NCI-H1105 treated with DMSO at 0.1 percent for 48 hours (cell line): ENCODE measurements around the gene THOC5.
A peak's percentile ranks its signal among the peaks of the same experiment; 100 is the strongest.
"Not testable (repeated sequence)": the region's sequence is repeated elsewhere in the genome, so short reads cannot be mapped to it uniquely, and the experiment has no call there.

Experiments
- DNase-seq: peaks from one replicate; lab custom pipeline; 2025; lab: John Stamatoyannopoulos, UW

THOC5 gene

GRCh38 chr22:29563652-29564460 lies 10.3 kb upstream of the THOC5 start:
- no peak for DNase-seq

DNA sequence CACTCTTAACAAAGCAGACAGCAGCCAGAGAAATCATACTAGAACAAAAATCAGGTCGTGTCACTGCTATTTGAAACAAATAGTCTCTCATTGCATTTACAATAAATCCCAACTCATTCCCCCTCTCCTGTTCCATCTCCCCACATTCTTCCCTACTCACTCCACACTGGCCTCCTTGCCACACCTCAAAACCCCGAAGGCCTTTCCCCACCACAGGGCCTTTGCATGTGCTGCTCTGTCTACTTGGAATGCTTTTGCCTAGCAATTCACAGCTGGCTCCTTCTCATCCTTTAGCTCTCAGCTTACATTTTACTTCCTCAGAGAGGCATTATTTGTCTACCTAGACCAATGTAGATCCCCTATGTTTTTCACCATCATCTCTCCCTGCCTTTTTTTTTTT lies 6.3 kb upstream of the THOC5 start:
- no peak for DNase-seq

DNA sequence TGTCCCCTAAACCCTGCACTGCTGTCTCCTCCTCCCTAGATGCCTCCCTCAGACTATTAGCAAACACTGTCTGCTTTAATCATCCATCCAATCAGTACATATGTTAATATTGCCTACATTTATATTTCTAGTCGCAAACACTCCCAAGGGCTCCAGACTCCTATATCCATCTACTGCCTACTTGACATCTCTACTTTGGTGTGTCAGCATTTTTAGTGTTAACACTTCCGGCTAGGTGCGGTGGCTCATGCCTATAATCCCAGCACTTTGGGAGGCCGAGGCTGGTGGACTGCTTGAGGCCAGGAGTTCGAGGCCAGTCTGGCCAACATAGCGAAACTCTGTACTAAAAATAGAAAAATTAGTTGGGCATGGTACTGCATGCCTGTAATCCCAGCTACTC lies 5.5 kb upstream of the THOC5 start:
- DNase-seq, result no peak

DNA sequence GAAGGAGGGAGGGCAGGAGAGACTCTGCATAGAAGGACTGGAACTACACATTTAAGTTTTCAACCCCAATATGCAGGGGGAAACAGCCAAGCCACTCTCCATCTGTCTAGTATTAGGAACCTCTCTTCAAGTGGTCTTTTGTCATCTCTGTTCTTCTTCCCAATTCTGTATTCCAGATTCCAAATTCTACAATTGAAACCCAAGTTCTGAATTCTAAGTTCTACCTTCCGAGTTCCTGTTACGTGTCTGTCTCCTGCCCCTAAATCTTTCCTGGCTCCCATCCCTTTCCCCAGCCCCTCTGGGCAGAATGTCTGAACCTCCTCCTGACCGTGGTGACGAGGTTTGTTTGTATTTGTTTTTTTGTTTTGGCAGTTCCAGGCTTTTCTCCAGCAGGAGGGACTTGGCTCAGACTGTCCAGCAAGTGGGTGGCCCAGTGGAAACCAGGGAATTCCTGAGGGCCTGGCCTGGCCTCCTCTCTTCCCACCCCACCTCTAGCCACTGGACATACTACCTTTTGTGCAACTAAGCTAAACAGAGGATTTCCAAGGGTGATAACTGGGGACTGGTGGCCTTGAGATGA lies 1.6 kb upstream of the THOC5 start:
- no peak for DNase-seq

DNA sequence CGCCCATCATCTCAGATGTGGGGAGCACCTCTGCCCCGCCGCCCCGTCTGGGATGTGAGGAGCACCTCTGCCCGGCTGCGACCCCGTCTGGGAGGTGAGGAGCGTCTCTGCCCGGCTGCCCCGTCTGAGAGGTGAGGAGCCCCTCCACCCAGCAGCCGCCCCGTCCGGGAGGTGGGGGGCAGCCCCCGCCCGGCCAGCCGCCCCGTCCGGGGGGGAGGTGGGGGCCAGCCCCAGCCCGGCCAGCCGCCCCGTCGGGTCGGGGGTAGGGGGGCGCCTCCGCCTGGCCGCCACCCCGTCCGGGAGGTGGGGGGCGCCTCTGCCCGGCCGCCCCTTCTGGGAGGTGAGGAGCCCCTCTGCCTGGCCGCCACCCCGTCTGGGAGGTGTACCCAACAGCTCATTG lies 1.2 kb downstream of the THOC5 start:
- DNase-seq, result not testable (repeated sequence)

GRCh38 chr22:29550005-29550404 lies 3.6 kb downstream of the THOC5 start:
- DNase-seq, result no peak

DNA sequence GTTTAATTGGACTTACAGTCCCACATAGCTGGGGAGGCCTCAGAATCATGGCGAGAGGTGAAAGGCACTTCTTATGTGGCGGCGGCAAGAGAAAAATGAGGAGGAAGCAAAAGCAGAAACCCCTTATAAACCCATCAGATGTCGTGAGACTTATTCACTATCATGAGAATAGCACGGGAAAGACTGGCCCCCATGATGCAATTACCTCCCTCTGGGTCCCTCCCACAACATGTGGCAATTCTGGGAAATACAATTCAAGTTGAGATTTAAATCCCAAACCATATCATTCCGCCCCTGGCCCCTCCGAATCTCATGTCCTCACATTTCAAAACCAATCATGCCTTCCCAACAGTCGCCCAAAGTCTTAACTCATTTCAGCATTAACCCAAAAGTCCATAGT lies 8.5 kb downstream of the THOC5 start:
- not testable (repeated sequence) for DNase-seq

- DNase-seq, result no peak
These were observed 11.7 kb downstream of the THOC5 start for GRCh38 chr22:29541845-29542244.

GRCh38 chr22:29539105-29539504 lies 14.5 kb downstream of the THOC5 start:
- no peak for DNase-seq

GRCh38 chr22:29536411-29536810 lies 17.1 kb downstream of the THOC5 start:
- no peak for DNase-seq

GRCh38 chr22:29531419-29531818 lies 22.1 kb downstream of the THOC5 start:
- DNase-seq, result no peak

GRCh38 chr22:29530716-29531115 lies 22.8 kb downstream of the THOC5 start:
- no peak for DNase-seq

DNA sequence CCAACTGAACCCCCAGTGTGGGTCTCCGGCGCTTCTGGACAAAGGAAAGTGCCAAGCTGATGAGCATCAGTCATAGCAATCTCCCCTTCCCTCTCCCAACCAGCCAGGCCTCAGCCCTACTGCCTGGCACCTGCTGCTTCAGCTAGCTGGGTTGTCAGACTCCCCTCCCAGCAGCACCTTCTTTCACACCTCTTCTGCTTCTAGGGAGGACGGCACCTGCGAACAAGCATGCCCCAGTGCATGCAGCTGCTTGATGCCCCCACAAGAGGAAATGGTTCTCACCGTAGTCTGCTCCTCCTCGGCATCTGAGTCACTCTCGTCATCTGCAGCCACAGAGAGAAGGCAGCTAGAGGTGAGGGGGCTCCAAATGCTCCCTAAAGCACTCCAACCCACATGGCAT lies 25.4 kb downstream of the THOC5 start:
- DNase-seq, result no peak

DNA sequence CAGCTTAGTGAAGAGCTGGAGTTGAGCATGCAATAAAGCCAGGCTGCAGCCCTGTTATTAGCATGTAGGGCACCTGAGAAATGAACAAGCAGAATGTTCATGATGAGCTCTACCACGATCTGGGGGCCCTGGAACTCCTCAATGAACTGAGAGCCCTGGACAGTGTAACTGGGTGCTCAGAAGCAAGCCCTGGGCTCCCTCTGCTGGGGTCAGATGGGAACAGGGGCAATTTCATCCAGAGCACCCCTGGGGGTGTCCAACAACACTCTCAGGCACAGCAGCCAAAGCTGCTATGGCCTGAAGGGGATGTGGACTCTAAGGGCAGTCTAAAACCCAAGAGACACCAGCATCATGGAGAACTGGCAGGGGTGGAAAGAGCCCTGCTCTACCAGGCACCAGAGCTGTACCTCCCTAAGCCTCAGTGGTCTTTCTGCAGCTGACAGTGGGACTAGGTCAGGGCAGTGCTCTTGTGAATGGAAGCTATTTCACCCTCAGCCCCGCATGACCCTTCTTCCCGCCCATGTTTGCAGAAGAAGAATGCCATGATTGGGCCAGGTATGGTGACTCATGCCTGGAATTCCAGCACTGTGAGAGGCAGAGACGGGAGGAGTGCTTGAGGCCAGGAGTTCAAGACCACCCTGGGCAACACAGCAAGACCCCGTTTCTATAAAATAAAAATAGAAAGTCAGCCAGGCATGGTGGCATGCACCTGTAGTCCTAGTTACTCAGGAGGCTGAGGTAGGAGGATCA lies 28.9 kb downstream of the THOC5 start:
- peak; percentile 0 for DNase-seq

DNA sequence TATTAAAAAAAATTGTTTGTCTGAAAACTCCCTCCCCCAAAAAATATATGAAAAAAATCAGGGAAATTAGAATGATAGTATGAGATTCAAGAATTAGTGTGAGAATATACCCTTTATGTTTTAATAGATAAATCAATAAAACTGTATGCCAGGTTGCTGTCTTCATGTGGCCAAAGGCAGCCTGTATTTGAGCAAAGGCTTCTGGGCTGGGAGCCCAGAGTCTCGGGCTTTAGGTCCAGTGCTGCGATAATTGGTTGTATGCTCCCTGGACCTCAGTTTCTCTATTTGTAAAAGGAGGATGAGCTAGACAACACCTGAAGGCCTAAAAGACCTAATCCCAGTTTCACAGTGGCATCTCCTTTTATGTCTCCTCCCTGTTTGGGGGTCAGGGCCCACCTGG lies 29.8 kb downstream of the THOC5 start:
- no peak for DNase-seq

GRCh38 chr22:29521526-29521925 lies 32.0 kb downstream of the THOC5 start:
- no peak for DNase-seq

DNA sequence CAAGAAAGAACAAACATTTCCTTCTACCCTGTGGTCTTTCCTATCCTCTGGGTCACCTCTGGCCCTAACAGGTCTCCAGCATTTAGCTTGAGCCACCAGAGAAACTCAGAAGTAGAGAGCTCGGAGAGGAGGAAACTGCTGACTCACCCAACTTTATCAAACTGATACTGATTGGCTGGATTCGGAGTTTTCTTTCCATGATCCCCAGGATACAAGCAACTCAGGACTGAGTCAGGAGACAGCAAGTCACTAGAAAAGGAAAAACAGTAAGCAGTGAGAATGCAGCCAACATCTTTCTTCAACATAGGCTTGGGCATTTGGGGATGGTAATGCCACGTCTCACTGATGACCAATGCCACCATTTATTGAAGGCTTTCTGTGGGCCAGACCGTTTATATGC lies 32.7 kb downstream of the THOC5 start:
- no peak for DNase-seq

- no peak for DNase-seq
These were observed 33.6 kb downstream of the THOC5 start for GRCh38 chr22:29519996-29520395.

GRCh38 chr22:29518427-29518826 lies 35.1 kb downstream of the THOC5 start:
- no peak for DNase-seq

DNA sequence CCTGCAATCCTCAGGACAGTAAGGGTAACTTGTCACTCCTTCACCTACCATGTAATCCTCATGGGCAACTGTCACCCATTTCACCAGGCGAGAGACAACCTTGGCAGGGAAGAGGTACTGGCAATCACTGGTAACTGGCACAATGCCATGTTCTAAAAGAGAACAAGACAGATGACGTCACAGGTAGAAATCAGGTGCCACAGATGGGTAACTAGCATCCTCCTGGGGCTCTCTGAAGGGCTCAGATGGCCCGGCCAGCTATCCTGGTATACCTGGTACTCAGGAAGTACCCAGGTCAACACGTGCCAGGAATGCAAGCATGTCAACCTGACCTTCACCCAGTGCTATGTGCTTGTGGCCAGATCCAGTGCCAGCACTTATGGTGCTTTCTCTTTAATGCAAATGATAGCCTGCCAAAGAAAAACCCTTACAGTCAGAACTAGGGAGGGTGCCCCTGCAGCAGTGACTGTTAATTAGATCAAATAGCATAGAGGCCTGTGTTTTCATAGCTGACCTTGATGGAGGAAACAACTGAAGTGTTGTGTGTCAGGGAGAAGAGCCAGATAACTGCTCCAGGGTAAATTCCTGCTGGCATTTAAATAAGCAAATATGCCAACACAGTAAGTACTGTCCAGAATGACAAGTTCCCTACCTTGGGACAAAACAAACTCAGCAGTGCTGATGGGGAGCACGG lies 36.2 kb downstream of the THOC5 start:
- peak; percentile 29 for DNase-seq

- no peak for DNase-seq
These were observed 41.5 kb downstream of the THOC5 start for GRCh38 chr22:29512031-29512430.

DNA sequence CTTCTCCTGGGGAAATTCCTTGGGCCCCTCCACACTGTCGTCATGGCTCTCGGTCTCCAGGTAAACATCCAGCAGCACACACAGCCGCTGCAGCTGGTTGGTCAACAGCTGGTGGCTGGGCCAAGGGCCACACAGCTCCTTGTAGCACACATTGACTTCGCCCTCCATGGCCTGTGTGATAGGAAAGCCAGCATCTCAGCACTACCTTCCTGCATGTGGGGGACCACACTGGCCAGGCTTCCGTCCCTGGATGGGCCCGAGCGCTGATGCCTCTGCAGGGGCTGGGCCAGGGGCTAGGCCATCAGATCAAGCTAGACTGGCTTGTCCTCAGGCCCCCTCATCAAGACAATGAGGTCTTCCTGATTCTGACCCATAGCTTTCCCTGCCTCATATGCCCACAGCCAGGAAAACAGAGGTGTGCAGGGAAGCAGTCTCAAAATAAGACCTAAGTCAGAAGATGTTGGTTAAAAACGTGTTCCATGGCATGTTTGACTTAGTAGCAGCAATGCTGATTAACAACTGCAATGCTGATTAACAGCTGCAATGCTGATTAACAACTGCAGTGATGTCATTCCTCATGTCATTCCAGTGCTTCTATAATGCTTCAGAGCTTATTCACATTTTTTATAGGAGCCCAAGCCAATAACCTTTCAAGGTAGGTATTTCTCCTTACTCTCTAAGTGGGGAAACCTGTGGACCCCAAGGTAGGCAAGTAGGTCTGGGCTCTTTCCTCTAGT lies 42.3 kb downstream of the THOC5 start:
- no peak for DNase-seq
